Stromal cell of bone marrow (primary cell): ENCODE data around the gene DCAF5.
A peak's percentile ranks its signal among the peaks of the same experiment; 100 is the strongest.
"Not testable (repeated sequence)": the region's sequence is repeated elsewhere in the genome, so short reads cannot be mapped to it uniquely, and the experiment has no call there.

Experiments
- DNase-seq: peaks from one replicate; pipeline ENCODE4 v3.0.0-alpha.2; 2012; ENCODE audit warnings: low read depth

Gene DCAF5

GRCh38 chr14:69096781-69097475 lies 56.0 kb downstream of the DCAF5 start:
- no peak for DNase-seq

GRCh38 chr14:69096246-69096645 lies 56.7 kb downstream of the DCAF5 start:
- no peak for DNase-seq

GRCh38 chr14:69094481-69094880 lies 58.4 kb downstream of the DCAF5 start:
- no peak for DNase-seq

- no peak for DNase-seq
These were observed 59.1 kb downstream of the DCAF5 start for GRCh38 chr14:69093631-69094421.

GRCh38 chr14:69092840-69093422 lies 60.0 kb downstream of the DCAF5 start:
- DNase-seq = no peak

GRCh38 chr14:69091695-69092094 lies 61.2 kb downstream of the DCAF5 start:
- DNase-seq = no peak

GRCh38 chr14:69091006-69091405 lies 61.9 kb downstream of the DCAF5 start:
- no peak for DNase-seq

GRCh38 chr14:69090187-69090789 lies 62.6 kb downstream of the DCAF5 start:
- no peak for DNase-seq

- no peak for DNase-seq
These were observed 63.9 kb downstream of the DCAF5 start for GRCh38 chr14:69089046-69089445.

GRCh38 chr14:69088586-69088985 lies 64.3 kb downstream of the DCAF5 start:
- no peak for DNase-seq

GRCh38 chr14:69087061-69087461 lies 65.9 kb downstream of the DCAF5 start:
- DNase-seq = no peak

- no peak for DNase-seq
These were observed 66.4 kb downstream of the DCAF5 start for GRCh38 chr14:69086537-69086936.

GRCh38 chr14:69084023-69084422 lies 68.9 kb downstream of the DCAF5 start:
- DNase-seq = no peak

GRCh38 chr14:69083181-69083580 lies 69.7 kb downstream of the DCAF5 start:
- DNase-seq = no peak

GRCh38 chr14:69081271-69081670 lies 71.6 kb downstream of the DCAF5 start:
- no peak for DNase-seq

- DNase-seq = no peak
These were observed 73.2 kb downstream of the DCAF5 start for GRCh38 chr14:69079747-69080146.

GRCh38 chr14:69079188-69079742 lies 73.7 kb downstream of the DCAF5 start:
- no peak for DNase-seq

- peak; percentile 79 for DNase-seq
These were observed 75.1 kb downstream of the DCAF5 start for GRCh38 chr14:69077841-69078240.

GRCh38 chr14:69077185-69077584 lies 75.7 kb downstream of the DCAF5 start:
- not testable (repeated sequence) for DNase-seq

GRCh38 chr14:69076341-69076740 lies 76.6 kb downstream of the DCAF5 start:
- DNase-seq = no peak

GRCh38 chr14:69073915-69074314 lies 79.0 kb downstream of the DCAF5 start:
- DNase-seq = no peak

GRCh38 chr14:69073429-69073828 lies 79.5 kb downstream of the DCAF5 start:
- DNase-seq = no peak
